ENCODE results near the gene XPR1.

Gene XPR1

GRCh38 chr1:180630408-180631193, 1.2 kb upstream of the XPR1 start:
- TF ChIP-seq, protein P1, sequence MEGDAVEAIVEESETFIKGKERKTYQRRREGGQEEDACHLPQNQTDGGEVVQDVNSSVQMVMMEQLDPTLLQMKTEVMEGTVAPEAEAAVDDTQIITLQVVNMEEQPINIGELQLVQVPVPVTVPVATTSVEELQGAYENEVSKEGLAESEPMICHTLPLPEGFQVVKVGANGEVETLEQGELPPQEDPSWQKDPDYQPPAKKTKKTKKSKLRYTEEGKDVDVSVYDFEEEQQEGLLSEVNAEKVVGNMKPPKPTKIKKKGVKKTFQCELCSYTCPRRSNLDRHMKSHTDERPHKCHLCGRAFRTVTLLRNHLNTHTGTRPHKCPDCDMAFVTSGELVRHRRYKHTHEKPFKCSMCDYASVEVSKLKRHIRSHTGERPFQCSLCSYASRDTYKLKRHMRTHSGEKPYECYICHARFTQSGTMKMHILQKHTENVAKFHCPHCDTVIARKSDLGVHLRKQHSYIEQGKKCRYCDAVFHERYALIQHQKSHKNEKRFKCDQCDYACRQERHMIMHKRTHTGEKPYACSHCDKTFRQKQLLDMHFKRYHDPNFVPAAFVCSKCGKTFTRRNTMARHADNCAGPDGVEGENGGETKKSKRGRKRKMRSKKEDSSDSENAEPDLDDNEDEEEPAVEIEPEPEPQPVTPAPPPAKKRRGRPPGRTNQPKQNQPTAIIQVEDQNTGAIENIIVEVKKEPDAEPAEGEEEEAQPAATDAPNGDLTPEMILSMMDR (IDR thresholded peaks at IDR 0.05; ENCODE audit: borderline replicate concordance, control extremely low read depth, extremely low read depth, insufficient read depth, missing control alignments) = no peak
- in situ Hi-C loops (cut with MboI; ENCODE audit: low sequenced_read_pairs, unreplicated experiment) = no loop called here
- DNase-seq (ENCODE audit: low spot score) = no peak

DNA sequence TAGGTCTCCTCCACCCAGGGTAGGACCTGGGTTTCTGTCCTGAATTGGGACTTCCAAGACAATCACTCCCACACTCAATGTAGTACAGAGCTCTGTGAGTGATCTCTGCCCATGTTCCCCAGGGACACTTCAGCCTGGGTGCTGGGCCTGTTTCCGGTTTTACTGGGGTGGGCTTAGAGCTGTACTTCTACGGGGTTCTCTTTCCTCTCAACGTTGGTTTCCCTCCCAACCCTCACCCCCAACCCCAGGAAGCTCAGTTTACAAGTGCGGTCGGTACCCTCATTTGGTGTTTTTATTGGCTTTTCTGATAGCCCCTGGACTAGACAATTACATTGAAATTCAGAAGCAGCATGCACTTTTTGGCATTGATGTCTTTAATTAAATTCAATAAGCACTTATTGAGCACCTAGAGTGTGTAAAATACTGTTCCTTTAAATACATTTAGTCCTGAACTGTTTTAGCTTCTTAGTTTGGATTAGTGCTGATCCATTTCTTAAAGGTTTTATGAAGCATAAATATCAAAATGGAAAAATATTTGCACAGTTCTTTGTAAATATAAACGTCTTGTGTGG, 542 bp upstream of the XPR1 start:
- DNase-seq (ENCODE audit: low spot score) = peak; percentile 12
- in situ Hi-C loops (cut with MboI; ENCODE audit: low sequenced_read_pairs, unreplicated experiment) = no loop called here
- TF ChIP-seq, protein P1 (IDR thresholded peaks at IDR 0.05; ENCODE audit: borderline replicate concordance, control extremely low read depth, extremely low read depth, insufficient read depth, missing control alignments) = no peak

- DNase-seq (ENCODE audit: low spot score) = peak; percentile 77
- in situ Hi-C loops (cut with MboI; ENCODE audit: low sequenced_read_pairs, unreplicated experiment) = no loop called here
- TF ChIP-seq, protein P1 (IDR thresholded peaks at IDR 0.05; ENCODE audit: borderline replicate concordance, control extremely low read depth, extremely low read depth, insufficient read depth, missing control alignments) = peak; percentile 14
Measured at GRCh38 chr1:180632326-180633056, 669 bp downstream of the XPR1 start.

GRCh38 chr1:180633057-180634056, 1.5 kb downstream of the XPR1 start:
- in situ Hi-C loops (cut with MboI; ENCODE audit: low sequenced_read_pairs, unreplicated experiment) = no loop called here
- TF ChIP-seq, protein P1 (IDR thresholded peaks at IDR 0.05; ENCODE audit: borderline replicate concordance, control extremely low read depth, extremely low read depth, insufficient read depth, missing control alignments) = no peak
- no peak for DNase-seq (ENCODE audit: low spot score)

- DNase-seq (ENCODE audit: low spot score) = no peak
- in situ Hi-C loops (cut with MboI; ENCODE audit: low sequenced_read_pairs, unreplicated experiment) = no loop called here
- TF ChIP-seq, protein P1 (IDR thresholded peaks at IDR 0.05; ENCODE audit: borderline replicate concordance, control extremely low read depth, extremely low read depth, insufficient read depth, missing control alignments) = no peak
Measured at GRCh38 chr1:180636138-180636537, 4.3 kb downstream of the XPR1 start.

- TF ChIP-seq, protein P1 (IDR thresholded peaks at IDR 0.05; ENCODE audit: borderline replicate concordance, control extremely low read depth, extremely low read depth, insufficient read depth, missing control alignments) = no peak
- DNase-seq (ENCODE audit: low spot score) = no peak
- in situ Hi-C loops (cut with MboI; ENCODE audit: low sequenced_read_pairs, unreplicated experiment) = no loop called here
Measured at GRCh38 chr1:180639871-180640270, 8.0 kb downstream of the XPR1 start.
